ENCODE measurements around the gene RNU1-1.
"Not testable (repeated sequence)": the region's sequence is repeated elsewhere in the genome, so short reads cannot be mapped to it uniquely, and the experiment has no call there.

The RNU1-1 gene

DNA sequence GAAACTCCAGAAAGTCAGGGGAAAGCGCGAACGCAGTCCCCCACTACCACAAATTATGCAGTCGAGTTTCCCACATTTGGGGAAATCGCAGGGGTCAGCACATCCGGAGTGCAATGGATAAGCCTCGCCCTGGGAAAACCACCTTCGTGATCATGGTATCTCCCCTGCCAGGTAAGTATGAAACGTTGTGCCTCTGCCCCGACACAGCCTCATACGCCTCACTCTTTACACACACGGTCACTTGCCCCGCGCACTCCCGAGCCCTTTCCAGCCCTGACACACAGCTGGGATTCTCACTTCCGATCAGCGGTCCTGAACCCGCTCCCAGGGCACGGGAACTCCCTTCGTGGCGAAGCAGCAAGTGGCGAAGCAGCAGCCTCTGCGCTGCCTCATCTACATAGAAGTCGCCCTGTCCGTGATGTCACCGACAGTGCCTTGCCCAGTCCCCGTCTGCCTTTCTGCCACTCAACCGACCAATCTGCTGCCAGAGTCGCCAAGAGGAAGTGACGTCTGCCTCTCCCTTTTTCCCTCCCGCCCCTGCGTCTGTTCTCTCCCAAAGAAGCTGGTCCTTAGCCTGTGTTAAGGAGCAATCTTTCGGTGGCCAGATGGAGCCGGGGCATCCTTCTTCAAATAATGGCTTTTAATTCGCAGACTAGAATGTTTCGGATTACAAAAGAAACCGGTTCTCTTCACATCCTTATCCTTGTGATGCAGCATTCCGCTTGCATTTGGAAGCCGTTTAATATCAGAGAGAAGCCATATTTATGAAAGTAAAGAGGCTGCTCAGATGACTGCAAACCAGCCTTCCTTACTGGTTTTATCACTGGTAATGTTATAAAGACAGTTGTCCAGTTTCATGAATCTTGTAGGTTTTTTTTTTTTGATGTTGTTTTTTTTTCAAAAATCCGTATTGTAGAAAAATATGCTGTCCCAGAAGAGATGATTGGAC, at the start of gene RNU1-1:
TSS of gene RNU1-1 (minus strand) at position 179 of the 949 bp plus-strand sequence.
- DNase-seq = peak; percentile 89

DNA sequence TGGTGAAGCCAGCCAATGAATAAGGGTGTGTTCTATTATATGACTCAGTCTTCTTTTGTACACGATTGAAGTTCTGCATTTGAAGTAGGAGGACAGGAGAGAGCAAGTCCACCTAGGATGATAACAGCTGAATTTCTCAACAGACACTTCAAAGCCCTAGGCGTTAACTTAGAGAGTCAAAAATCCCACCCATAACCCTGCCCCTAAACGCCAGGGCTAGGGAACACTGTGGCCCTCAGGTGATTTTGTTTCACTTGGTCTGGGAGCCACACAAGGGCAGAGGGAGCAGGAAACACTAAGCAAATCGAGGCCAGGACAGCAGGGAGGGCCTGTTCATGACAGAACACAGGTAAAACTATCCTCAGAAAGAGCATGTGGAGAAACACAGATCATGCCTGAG, 47.0 kb upstream of the RNU1-1 start:
- not testable (repeated sequence) for DNase-seq

DNA sequence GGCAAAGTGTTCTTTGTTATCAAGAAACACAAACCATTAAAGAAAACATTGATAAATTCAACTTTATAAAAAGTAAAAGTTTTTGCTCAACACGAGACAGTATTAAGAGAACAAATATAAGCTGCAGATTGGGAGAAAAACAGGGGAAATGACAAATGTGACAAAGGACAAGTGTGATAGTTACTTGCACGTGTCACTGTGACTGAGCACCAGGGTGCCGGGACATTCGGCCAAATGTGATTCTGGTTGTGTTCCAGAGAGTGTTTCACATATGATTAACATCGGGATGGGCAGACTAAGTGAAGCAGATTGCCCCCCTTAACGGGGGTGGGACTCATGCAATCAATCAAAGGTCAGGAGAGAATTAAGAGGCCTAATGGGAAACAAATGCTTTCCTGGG, 46.4 kb upstream of the RNU1-1 start:
- not testable (repeated sequence) for DNase-seq

DNA sequence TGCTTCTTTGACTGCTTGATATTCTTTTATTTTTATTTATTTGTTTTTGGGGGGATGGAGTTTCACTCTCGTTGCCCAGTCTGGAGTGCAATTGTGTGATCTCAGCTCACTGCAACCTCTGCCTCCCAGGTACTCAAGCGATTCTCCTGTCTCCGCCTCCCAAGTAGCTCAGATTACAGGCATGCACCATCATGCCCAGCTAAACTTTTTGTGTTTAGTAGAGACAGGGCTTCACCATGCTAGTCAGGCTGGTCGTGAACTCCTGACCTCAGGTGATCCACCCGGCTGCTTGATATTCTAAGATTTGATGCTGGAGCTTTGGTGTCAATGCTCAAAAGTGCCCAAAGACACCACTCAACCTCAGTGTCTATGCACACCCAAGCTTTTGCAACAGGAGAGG, 45.6 kb upstream of the RNU1-1 start:
- not testable (repeated sequence) for DNase-seq

DNA sequence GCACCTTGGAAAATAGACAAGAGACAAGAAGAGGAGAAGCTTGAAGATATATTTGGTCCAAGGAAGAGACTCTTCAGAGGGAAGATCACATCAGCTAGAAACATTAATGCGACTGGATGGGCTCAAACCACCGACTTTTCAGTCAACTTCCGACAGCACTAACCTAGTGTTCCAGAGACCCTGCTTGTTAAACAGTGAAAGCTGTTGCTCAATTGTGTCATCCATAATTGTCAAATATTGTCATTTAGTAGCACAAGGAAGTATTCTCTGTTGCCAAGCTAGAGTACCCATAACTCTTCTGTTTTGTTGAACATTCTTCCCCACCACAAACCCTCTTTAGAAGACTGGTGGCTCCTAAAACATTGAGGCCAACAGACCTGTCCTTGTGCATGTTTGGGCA, 42.9 kb upstream of the RNU1-1 start:
- DNase-seq = not testable (repeated sequence)

DNA sequence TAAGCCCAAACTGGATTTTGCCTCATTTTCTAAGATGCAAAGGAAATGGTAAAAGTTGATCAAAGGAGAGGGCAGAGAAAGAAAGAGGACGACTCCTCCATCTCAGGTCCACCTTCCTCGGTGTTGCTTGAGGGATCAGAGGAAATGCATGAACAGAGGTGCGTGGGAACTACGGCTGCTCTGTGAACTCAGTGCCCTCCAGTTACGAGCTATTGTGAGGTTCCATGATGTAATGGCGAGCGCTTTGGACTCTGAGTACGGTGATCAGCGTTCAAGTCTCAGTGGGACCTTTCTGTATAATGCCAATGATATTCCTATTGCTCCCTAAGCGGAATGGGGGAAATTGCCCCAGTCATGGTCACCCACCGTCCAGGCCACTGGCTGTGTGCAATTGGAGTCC, 39.2 kb upstream of the RNU1-1 start:
- not testable (repeated sequence) for DNase-seq

DNA sequence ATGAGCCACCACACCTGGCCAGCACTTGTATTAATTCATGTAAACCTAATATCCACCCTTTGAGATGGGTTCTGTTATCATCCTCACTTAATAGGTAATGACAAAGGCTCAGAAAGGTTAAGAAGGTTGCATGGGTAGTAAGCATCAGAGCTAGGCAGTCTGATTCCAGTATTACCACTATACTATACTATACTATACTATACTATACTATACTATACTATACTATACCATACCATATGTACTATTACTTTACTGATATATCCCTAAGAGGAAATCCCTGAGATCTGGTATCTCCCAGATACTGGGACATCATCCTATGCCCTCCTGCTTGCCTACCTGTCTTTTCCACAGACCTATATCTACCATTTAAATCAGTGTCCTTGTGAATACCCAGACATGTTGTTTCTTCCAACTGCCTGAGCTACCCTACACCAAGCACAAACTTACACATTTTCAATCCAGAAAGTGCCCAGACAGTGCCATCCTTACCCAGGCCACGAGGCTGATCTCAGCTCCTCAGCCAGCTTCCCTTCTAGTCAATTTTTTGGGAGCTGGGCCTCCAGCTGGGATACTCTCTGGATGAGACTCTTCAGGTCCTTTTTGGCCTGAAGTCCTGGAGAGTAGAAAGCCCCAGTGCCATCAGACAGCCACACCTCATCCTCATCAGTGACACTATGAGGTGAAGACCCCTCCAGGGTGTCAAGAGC, 36.3 kb upstream of the RNU1-1 start:
- DNase-seq = not testable (repeated sequence)

DNA sequence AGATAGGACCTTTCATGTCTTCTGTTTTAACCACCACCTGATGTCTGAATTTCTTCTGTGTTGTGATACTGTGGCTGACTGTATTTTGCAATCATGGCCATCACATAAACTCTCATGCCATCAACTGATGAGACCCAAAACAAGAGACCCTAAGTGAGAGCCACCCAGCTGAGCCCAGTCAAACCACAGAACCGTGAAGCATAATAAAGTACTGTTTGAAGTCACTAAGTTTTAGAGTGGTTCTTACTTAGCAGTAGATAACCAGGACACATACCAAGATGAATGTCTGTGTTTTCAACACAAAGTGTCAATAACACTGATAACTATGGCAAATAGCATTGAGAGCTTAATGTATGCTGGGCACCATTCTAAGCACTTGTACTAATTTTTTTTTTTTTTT, 35.5 kb upstream of the RNU1-1 start:
- not testable (repeated sequence) for DNase-seq

DNA sequence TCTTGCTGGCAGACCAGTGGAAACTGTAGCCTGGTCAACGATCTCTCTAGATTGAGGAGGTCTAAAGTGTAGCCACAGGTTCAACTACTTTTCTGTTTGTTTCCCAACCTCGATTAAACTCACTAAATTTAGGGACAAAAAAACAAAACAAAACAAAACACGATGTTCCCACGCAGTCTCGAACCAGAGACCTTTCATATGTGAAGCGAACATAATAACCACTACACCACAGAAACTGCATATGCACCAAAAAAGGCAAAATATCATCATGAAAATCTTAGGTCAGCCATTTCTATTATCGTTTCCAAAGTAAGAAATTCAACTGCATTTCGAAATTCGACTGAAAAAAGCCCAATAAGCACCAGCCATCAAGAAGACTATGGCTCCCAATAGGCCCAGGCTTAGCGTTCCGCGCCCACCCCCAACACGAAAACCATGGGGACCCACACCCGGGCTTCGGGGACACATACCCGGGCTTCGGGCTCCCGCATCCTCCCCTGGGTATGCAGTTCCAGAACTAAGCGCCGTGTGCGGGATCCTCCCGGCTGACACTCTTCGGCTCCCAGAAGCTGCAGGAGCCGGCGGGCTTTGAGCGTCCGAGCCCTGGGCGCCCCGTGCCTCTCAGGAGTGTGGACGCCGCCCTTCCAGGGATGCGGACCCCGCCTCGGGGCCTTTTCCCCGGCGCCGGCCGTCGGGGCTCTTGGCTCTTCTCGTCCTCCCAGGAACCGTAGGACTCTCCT, 33.6 kb upstream of the RNU1-1 start:
- DNase-seq = not testable (repeated sequence)

DNA sequence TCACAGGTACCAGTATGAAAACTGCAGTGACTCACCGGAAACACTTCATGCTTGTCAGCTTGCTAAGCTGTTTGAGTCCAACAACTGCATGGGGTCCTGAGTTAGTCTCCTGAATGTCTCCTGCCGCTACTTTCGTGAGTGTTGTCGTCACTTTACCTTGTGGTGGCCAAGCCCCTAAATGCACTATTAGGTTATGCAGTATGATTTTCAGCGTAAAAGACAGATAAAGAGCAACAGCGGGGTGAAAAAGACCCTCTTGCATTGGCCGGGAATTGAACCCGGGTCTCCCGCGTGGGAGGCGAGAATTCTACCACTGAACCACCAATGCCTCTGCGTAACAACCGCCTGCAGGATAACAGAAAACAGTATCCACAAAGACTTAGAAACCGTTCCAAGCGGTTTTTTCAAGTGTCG, 31.6 kb upstream of the RNU1-1 start:
- peak; percentile 86 for DNase-seq

DNA sequence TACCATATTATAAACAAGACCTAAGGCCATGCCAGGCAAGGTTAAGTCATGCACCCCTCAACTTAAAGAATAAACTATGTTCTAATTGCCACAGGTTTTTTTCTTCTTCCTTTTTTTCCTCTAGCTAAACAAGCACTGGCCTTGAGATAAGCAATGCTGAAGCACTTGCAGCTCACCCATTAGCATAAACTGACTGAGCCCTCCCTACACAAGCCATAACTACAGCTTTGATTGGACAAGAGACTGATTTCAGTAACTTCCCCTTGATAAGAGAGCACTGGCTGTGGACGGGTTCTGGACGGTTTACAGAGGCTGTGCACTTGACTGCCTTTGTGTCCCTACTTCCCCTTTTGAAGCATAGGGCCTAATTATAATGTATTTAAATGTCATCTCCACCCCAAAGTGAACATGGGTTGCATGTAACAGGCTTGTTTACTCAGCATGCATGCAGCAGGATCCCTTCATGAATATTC, 26.4 kb upstream of the RNU1-1 start:
- not testable (repeated sequence) for DNase-seq

DNA sequence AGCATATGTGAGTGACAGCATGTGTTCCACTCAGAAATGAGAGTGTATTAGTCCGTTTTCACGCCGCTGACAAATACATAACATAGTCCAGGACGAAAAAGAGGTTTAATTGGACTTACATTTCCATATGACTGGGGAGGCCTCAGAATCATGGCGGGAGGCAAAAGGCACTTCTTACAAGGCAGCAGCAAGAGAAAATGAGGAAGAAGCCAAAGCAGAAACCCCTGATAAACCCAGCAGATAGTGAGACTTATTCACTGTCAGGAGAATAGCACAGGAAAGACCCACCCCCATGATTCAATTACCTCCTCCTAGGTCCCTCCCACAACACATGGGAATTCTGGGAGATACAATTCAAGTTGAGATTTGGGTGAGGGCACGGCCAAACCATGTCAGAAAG, 23.4 kb upstream of the RNU1-1 start:
- DNase-seq = not testable (repeated sequence)

DNA sequence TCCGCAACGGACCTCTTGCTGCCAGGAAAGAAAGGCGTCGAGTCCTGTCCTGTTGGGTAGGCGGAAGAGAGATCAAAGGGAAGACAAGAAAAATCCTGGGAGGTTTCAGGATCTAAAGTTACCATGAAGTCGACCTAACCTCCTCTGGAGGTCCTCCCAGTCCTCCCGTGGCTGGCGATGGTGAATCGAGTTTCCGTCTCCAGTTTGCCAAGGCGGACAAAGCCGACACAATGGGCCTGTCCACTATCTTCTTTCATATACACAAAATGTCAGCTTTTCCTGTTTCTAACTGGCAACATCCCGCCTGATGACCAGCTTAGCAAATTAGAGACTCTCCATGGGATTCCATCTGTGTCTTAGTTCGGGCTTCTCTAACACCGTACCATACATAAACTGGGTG, 22.7 kb upstream of the RNU1-1 start:
- not testable (repeated sequence) for DNase-seq

DNA sequence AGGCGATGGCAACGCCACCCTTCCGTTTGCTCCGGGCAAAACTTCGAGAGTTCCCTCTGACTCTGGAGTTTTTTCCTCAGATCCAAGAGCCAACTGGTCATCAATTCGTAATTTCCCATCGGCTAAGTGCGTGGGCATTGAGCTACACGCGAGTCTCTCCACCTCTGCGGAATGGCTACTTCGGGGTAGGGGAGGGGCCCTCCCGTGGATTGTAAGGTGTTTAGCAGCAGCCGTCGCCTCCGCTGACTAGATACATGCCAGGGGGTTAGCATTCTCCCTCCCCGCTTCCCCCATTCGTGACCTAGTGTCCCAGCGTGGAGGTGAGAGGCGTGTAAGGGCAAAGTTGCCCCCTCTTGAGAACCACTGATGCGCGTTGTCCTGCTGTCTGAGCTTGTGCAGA, 21.8 kb upstream of the RNU1-1 start:
- DNase-seq = not testable (repeated sequence)

DNA sequence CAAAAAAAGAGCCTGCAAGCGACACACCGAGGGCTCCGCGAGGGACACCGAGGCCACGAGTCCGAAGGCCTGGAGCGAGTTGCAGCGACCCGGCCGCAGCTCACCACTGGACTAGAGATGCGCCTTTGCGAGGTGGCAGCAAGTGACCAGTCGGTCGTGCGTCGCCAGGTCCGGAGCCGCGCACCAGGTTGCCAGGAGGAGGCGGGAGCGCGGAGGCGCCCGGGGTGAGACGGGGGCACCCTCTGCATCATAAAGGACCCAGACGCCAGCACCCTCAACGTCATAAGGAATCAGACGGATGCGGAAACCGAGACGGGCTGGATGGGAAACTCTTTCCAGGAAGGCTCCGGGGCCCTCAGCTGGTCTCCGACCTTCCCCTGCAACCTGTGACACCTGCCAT, 21.4 kb upstream of the RNU1-1 start:
- DNase-seq = not testable (repeated sequence)

DNA sequence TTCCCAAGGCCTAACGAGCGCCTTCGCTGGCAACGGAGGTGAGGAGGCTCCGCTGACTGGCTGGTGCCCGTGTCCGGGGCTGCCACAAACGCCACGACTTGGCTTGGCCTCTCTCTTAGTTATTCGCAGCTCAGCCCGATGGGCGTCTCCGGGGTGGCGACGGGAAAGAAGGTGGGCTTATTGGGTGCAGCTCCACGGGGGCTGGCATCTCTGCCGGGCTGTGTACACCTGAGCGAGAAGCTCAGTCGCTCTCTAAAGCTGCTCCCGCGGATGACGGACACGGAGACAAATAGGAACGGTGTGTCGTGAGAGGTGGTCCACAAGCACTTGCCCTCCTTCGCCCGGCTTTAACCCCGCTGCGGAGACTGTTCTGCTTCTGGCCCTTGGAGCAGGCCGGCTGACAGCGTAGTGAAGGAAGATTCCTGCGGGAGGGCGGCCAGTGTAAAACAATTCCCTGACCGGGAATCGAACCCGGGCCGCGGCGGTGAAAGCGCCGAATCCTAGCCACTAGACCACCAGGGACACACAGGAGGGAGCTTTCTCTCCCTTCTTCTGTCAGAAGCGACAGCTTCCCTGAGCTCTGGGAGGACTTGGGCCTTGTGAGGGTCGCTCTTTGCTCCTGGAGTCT, 20.9 kb upstream of the RNU1-1 start:
- peak; percentile 91 for DNase-seq

DNA sequence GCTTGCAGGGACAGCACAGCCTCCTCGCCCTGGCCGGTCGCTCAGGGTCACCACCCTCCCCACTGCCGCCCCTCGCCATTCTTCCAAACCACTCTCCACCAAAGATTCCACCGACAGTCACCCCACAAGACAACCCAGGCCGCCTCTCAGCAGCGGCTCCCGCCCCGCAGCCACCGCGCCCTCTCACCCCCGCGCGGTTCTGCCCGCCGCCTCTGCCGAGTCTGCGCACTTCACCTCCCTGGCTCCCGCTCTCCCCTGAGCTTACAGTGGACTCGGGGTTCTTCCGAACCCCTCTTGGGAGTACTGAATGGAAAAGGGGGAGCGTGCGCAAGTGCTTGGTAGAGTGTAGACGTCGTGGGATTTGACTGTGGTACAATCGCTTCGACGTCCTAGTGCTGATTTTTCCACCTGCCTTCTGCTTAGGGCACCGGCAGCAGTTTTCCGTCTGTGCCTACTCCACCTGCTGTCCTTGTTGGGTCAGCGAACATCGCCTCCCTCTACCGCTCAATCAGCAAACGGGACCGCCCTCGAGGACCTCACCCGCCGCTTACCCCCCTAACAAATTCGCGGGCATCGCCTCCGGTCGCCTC, 20.2 kb upstream of the RNU1-1 start:
- not testable (repeated sequence) for DNase-seq

DNA sequence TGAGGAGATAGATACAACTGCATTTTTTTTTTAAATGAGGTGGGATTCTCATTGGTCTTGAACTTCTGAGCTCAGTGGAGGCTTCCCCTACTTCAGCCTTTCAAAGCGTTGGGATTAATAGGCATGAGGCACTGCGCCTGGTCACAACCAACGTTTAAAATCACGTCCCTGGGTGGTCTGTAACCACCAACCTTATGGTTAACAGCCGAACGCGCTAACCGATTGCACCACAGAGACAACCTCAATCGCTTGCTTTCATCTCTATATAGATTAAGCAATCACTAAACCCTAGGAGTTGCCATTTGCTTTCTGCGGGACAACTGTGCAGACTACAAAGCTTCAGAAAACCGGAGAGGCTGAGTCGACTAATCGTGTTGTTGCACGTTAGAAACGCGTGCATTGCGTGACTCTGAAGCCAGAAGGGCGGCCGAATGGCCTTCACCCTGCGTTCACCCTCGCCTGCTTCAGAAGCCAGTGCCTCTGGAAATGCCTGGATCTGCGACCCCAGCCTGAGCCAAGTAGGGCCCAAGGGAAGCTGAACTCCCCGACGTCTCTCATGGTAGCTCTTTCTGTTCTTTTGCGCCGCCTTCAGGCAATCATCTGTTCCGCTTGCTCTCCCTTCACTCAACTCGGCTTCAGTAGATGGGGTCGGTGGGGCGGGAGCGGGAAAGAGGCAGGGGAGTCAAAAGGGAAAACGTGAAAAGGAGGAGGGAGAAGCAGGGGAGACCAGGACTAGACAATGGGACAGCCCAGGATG, 18.3 kb upstream of the RNU1-1 start:
- not testable (repeated sequence) for DNase-seq

DNA sequence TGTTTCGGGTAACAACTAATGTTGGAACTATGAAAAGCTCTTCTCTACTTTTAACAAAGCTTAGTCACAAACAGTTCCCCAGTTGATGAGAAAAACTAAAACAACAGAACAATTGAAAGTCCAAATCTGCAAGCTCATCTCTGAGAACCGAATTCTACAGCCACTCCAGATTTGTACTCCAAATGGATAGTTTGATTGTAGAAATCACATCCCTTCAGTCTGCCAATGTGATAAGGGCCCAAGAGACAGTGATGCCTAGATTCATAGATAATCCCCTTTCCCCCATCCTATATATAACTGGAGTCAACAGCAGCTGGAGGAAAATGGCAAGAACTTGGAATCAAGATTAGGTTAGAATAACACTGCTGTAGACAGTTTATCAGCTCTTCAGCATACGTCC, 14.3 kb upstream of the RNU1-1 start:
- not testable (repeated sequence) for DNase-seq

DNA sequence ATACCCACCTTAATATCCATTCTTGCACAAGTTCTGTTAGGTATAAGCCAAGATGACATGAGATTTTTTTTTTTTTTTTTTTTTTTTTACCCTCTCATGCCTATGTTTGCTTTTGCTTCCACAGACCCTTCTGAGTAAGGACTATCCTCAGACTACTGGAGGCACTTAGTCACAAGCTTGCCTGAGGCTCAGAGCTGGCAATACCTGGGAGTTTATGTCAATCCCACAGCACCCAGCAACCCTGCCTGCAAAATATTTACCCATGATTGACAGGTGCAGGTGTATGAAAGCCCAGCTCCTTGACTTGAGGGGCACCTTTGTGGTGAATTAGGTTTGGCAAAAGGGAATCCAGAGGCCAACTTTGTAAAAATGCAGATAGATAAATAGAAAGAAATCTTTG, 11.7 kb upstream of the RNU1-1 start:
- DNase-seq = not testable (repeated sequence)

DNA sequence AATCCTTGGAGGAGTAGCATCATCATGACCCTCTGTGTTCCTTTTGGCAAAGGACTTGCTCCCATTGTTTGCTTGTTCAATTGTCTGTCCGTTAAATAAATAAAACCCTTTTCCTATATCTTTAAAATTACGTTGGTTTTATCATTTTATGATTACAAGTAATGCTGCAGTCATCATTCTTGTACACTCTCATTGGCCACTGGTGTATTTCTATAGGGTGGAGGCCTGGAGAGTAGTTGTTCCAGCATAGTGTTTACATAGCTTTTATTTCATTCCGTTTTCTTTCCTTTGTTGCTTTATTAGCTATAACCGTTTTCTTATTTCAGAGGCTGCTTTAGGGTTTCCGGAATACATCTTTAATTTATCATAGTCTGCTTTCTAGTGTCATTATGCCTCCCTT, 7.6 kb upstream of the RNU1-1 start:
- not testable (repeated sequence) for DNase-seq

DNA sequence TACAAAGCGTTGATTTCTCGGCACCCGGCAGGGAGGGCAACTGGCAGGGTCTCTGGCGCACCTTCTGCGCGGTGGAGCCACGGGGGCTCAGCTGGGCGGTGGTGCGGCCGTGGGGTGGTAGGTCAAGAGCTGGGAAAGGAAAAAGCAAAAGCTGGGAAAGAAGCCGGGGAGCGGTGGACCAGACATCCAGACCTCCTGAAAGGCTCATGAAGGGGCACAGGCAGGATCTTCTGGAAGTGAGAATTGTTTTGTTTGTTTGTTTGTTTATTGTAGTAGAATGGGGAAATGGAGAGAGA, 7.2 kb upstream of the RNU1-1 start:
- no peak for DNase-seq
